Measurements from ENCODE around the gene LSM5. TPM values are rescaled to one million over a fixed set of nuclear protein-coding genes. Genes with fewer than 3 reads are reported as not detected.
"Not testable (repeated sequence)": the region's sequence is repeated elsewhere in the genome, so short reads cannot be mapped to it uniquely, and the experiment has no call there.

Gene LSM5
- total and polyA plus RNA-seq, 4 donors, result 21.1 to 111 (median 39.5) TPM

GRCh38 chr7:32477649-32477980 lies 12.6 kb downstream of the LSM5 start:
- H3K36me3 ChIP-seq (ENCODE audit: control insufficient read depth in 1 of 2, insufficient read depth in 2 of 2, low read length in 1 of 2), result no peaks in the 10 kb centered on the region

GRCh38 chr7:32476816-32477648 lies 13.1 kb downstream of the LSM5 start:
- H3K27ac ChIP-seq (ENCODE audit: low read depth in 1 of 2, low read length in 2 of 2), result no peak overlapping the region
- no peaks in the 10 kb centered on the region for H3K9me3 ChIP-seq (ENCODE audit: control insufficient read depth, low read length)
- no peaks in the 10 kb centered on the region for H3K36me3 ChIP-seq (ENCODE audit: control insufficient read depth in 1 of 2, insufficient read depth in 2 of 2, low read length in 1 of 2)
- DNase-seq (no peak), ATAC-seq (ENCODE audit: low FRiP score) (no peak)
- WGBS, 2 donors, result 83 to 89% methylated on average over 3 of the region's 3 CpGs
- no peak overlapping the region for H3K4me3 ChIP-seq (ENCODE audit: low read length in 2 of 2)
- no peaks in the 10 kb centered on the region for H3K27me3 ChIP-seq (ENCODE audit: control insufficient read depth in 1 of 2, insufficient read depth in 2 of 2, low read length in 1 of 2)
- H3K4me1 ChIP-seq (ENCODE audit: control insufficient read depth in 1 of 2, insufficient read depth in 2 of 2, low read length in 2 of 2), result no peaks in the 10 kb centered on the region
- intact Hi-C loops (cut with DNase I), result no loop called here

More at GRCh38 chr7:32477649-32477980, 12.6 kb downstream of the LSM5 start:
- Histone ChIP-seq H3K4me1 (ENCODE audit: control insufficient read depth in 1 of 2, insufficient read depth in 2 of 2, low read length in 2 of 2) (no peaks in the 10 kb centered on the region), H3K27ac (ENCODE audit: low read depth in 1 of 2, low read length in 2 of 2) (no peak overlapping the region), H3K9me3 (ENCODE audit: control insufficient read depth, low read length) (no peaks in the 10 kb centered on the region), H3K27me3 (ENCODE audit: control insufficient read depth in 1 of 2, insufficient read depth in 2 of 2, low read length in 1 of 2) (no peaks in the 10 kb centered on the region), H3K4me3 (ENCODE audit: low read length in 2 of 2) (no peak overlapping the region)
- intact Hi-C loops (cut with DNase I), result no loop called here
- ATAC-seq (ENCODE audit: low FRiP score), result no peak
- DNase-seq, result no peak
- 83 to 96% methylated on average over 1 of the region's 1 CpG for WGBS, 2 donors

GRCh38 chr7:32474008-32474407 lies 16.2 kb downstream of the LSM5 start:
- no peak for DNase-seq
- intact Hi-C loops (cut with DNase I), result no loop called here
- no peak for ATAC-seq (ENCODE audit: low FRiP score)

GRCh38 chr7:32472015-32472414 lies 18.2 kb downstream of the LSM5 start:
- H3K4me1 ChIP-seq (ENCODE audit: control insufficient read depth in 1 of 2, insufficient read depth in 2 of 2, low read length in 2 of 2), result no peaks in the 10 kb centered on the region
- no peaks in the 10 kb centered on the region for H3K36me3 ChIP-seq (ENCODE audit: control insufficient read depth in 1 of 2, insufficient read depth in 2 of 2, low read length in 1 of 2)
- no peak overlapping the region for H3K27ac ChIP-seq (ENCODE audit: low read depth in 1 of 2, low read length in 2 of 2)
- intact Hi-C loops (cut with DNase I), result no loop called here
- no peaks in the 10 kb centered on the region for H3K9me3 ChIP-seq (ENCODE audit: control insufficient read depth, low read length)
- ATAC-seq (ENCODE audit: low FRiP score) (no peak), DNase-seq (no peak)
- WGBS, 2 donors, result 80 to 84% methylated on average over 9 of the region's 9 CpGs
- no peak overlapping the region for H3K4me3 ChIP-seq (ENCODE audit: low read length in 2 of 2)
- H3K27me3 ChIP-seq (ENCODE audit: control insufficient read depth in 1 of 2, insufficient read depth in 2 of 2, low read length in 1 of 2), result no peaks in the 10 kb centered on the region

More at GRCh38 chr7:32474008-32474407, 16.2 kb downstream of the LSM5 start:
- H3K4me1 ChIP-seq (ENCODE audit: control insufficient read depth in 1 of 2, insufficient read depth in 2 of 2, low read length in 2 of 2), result no peaks in the 10 kb centered on the region
- no peaks in the 10 kb centered on the region for H3K36me3 ChIP-seq (ENCODE audit: control insufficient read depth in 1 of 2, insufficient read depth in 2 of 2, low read length in 1 of 2)
- no peak overlapping the region for H3K27ac ChIP-seq (ENCODE audit: low read depth in 1 of 2, low read length in 2 of 2)
- no peaks in the 10 kb centered on the region for H3K27me3 ChIP-seq (ENCODE audit: control insufficient read depth in 1 of 2, insufficient read depth in 2 of 2, low read length in 1 of 2)
- no peak overlapping the region for H3K4me3 ChIP-seq (ENCODE audit: low read length in 2 of 2)
- no peaks in the 10 kb centered on the region for H3K9me3 ChIP-seq (ENCODE audit: control insufficient read depth, low read length)
- WGBS, 2 donors, result 65 to 75% methylated on average over 1 of the region's 1 CpG

- H3K4me3 ChIP-seq (ENCODE audit: low read length in 2 of 2), result no peak overlapping the region
- intact Hi-C loops (cut with DNase I), result no loop called here
- H3K27ac ChIP-seq (ENCODE audit: low read depth in 1 of 2, low read length in 2 of 2), result no peak overlapping the region
- H3K27me3 ChIP-seq (ENCODE audit: control insufficient read depth in 1 of 2, insufficient read depth in 2 of 2, low read length in 1 of 2), result no peaks in the 10 kb centered on the region
- WGBS, 2 donors, result 53 to 57% methylated on average over 5 of the region's 5 CpGs
- no peaks in the 10 kb centered on the region for H3K9me3 ChIP-seq (ENCODE audit: control insufficient read depth, low read length)
- DNase-seq, result no peak
- H3K4me1 ChIP-seq (ENCODE audit: control insufficient read depth in 1 of 2, insufficient read depth in 2 of 2, low read length in 2 of 2), result no peaks in the 10 kb centered on the region
- no peak for ATAC-seq (ENCODE audit: low FRiP score)
- no peaks in the 10 kb centered on the region for H3K36me3 ChIP-seq (ENCODE audit: control insufficient read depth in 1 of 2, insufficient read depth in 2 of 2, low read length in 1 of 2)
Observed at GRCh38 chr7:32470871-32471270, 19.3 kb downstream of the LSM5 start.

- H3K27me3 ChIP-seq (ENCODE audit: control insufficient read depth in 1 of 2, insufficient read depth in 2 of 2, low read length in 1 of 2); H3K36me3 ChIP-seq (ENCODE audit: control insufficient read depth in 1 of 2, insufficient read depth in 2 of 2, low read length in 1 of 2); H3K4me3 ChIP-seq (ENCODE audit: low read length in 2 of 2); H3K9me3 ChIP-seq (ENCODE audit: control insufficient read depth, low read length); ATAC-seq (ENCODE audit: low FRiP score); DNase-seq; H3K4me1 ChIP-seq (ENCODE audit: control insufficient read depth in 1 of 2, insufficient read depth in 2 of 2, low read length in 2 of 2); H3K27ac ChIP-seq (ENCODE audit: low read depth in 1 of 2, low read length in 2 of 2); intact Hi-C loops (cut with DNase I): not testable (repeated sequence)
- WGBS, 2 donors, result no CpG with 5 or more reads among the region's 2 CpGs
Observed at GRCh38 chr7:32470004-32470403, 20.2 kb downstream of the LSM5 start.

GRCh38 chr7:32464641-32465416 lies 25.4 kb downstream of the LSM5 start:
- H3K9me3 ChIP-seq (ENCODE audit: control insufficient read depth, low read length); H3K4me1 ChIP-seq (ENCODE audit: control insufficient read depth in 1 of 2, insufficient read depth in 2 of 2, low read length in 2 of 2); intact Hi-C loops (cut with DNase I); H3K4me3 ChIP-seq (ENCODE audit: low read length in 2 of 2); DNase-seq; H3K27ac ChIP-seq (ENCODE audit: low read depth in 1 of 2, low read length in 2 of 2); H3K27me3 ChIP-seq (ENCODE audit: control insufficient read depth in 1 of 2, insufficient read depth in 2 of 2, low read length in 1 of 2); H3K36me3 ChIP-seq (ENCODE audit: control insufficient read depth in 1 of 2, insufficient read depth in 2 of 2, low read length in 1 of 2); ATAC-seq (ENCODE audit: low FRiP score): not testable (repeated sequence)
- 81 to 88% methylated on average over 13 to 19 of the region's 30 CpGs for WGBS, 2 donors

GRCh38 chr7:32462977-32463376 lies 27.2 kb downstream of the LSM5 start:
- Histone ChIP-seq H3K27me3 (ENCODE audit: control insufficient read depth in 1 of 2, insufficient read depth in 2 of 2, low read length in 1 of 2) (no peaks in the 10 kb centered on the region), H3K36me3 (ENCODE audit: control insufficient read depth in 1 of 2, insufficient read depth in 2 of 2, low read length in 1 of 2) (no peaks in the 10 kb centered on the region), H3K4me3 (ENCODE audit: low read length in 2 of 2) (no peak overlapping the region), H3K4me1 (ENCODE audit: control insufficient read depth in 1 of 2, insufficient read depth in 2 of 2, low read length in 2 of 2) (no peaks in the 10 kb centered on the region), H3K27ac (ENCODE audit: low read depth in 1 of 2, low read length in 2 of 2) (no peak overlapping the region), H3K9me3 (ENCODE audit: control insufficient read depth, low read length) (peaks cover 1% of the 10 kb centered on the region)
- intact Hi-C loops (cut with DNase I), result no loop called here
- ATAC-seq (ENCODE audit: low FRiP score) (no peak), DNase-seq (no peak)
- WGBS, 2 donors, result 91 to 92% methylated on average over 1 of the region's 1 CpG

GRCh38 chr7:32462451-32462850 lies 27.7 kb downstream of the LSM5 start:
- no peak for ATAC-seq (ENCODE audit: low FRiP score)
- H3K27ac ChIP-seq (ENCODE audit: low read depth in 1 of 2, low read length in 2 of 2), result no peak overlapping the region
- intact Hi-C loops (cut with DNase I), result no loop called here

More at GRCh38 chr7:32462451-32462850, 27.7 kb downstream of the LSM5 start:
- no peak for DNase-seq
- H3K9me3 ChIP-seq (ENCODE audit: control insufficient read depth, low read length), result peaks cover 1% of the 10 kb centered on the region
- H3K4me1 ChIP-seq (ENCODE audit: control insufficient read depth in 1 of 2, insufficient read depth in 2 of 2, low read length in 2 of 2), result no peaks in the 10 kb centered on the region
- no peaks in the 10 kb centered on the region for H3K27me3 ChIP-seq (ENCODE audit: control insufficient read depth in 1 of 2, insufficient read depth in 2 of 2, low read length in 1 of 2)
- no peak overlapping the region for H3K4me3 ChIP-seq (ENCODE audit: low read length in 2 of 2)
- no peaks in the 10 kb centered on the region for H3K36me3 ChIP-seq (ENCODE audit: control insufficient read depth in 1 of 2, insufficient read depth in 2 of 2, low read length in 1 of 2)

Data from aorta (tissue), 5 donors.